Right cardiac atrium (tissue), 5 donors: ENCODE measurements around the gene PARL. TPM values are rescaled to one million over a fixed set of nuclear protein-coding genes. Genes with fewer than 3 reads are reported as not detected.

Source experiments
- ATAC-seq, 2 donors: fragments of 200-7000 bp; cut with Tn5 transposase; one replicate each; pipeline versions ENCODE4 v1.8.0 to v1.9.1; 2020; ENCODE audit warnings: moderate library complexity in 2 of 2, mild to moderate bottlenecking in 1 of 2
- DNase-seq, 3 donors: peaks; one replicate each; pipeline ENCODE4 v3.0.0-alpha.2; 2020
- H3K27ac ChIP-seq: one replicate; pipeline ENCODE4 v1.5.1; 2013; ENCODE audit warnings: mild to moderate bottlenecking, low read length, control low read depth, moderate library complexity
- H3K27me3 ChIP-seq: one replicate; pipeline ENCODE4 v1.6.1; 2013; ENCODE audit not compliant: control insufficient read depth, insufficient read depth
- H3K4me1 ChIP-seq: one replicate; pipeline ENCODE4 v1.6.1; 2013; ENCODE audit warnings: low read length; ENCODE audit not compliant: control insufficient read depth, insufficient read depth
- H3K4me3 ChIP-seq: one replicate; pipeline ENCODE4 v1.5.1; 2013; ENCODE audit warnings: low read length, control low read depth
- H3K9me3 ChIP-seq: one replicate; pipeline ENCODE4 v1.6.1; 2013; ENCODE audit warnings: low read length; ENCODE audit not compliant: control insufficient read depth
- WGBS: extraction: QIAGEN DNeasy Blood & Tissue Kit; methylation state at CpG from one replicate; pipeline ENCODE4 v1.1.7; 2013; 5-methylcytosine and 5-hydroxymethylcytosine counted together
- intact Hi-C, 4 donors: fragments of 100-400 bp; cut with DNase I; formaldehyde crosslinking; loops; one replicate each; pipeline versions ENCODE4 v1.11.0 to v1.14.0; 2022 to 2023
- polyA plus RNA-seq: library from polyadenylated mRNA; stranded (reverse); fragments of 200-250 nt; gene quantifications from one replicate; pipeline ENCODE4 v1.2.3, GENCODE V29; 2013
- total RNA-seq, 4 donors: library from RNA; stranded (reverse); fragmentation: NEBNext Ultra II Directional; extraction: Animal tissue kit (Norgen Biotek cat#: 25700); gene quantifications; one replicate each; pipeline ENCODE4 v1.2.1, GENCODE V29; 2021
- donor health status: healthy with polysubstance abuse.
- donor health status: DM: no; HTN: yes; CAD: no.
- donor health status: DM: no; HTN: no; CAD: no.
- donor health status: DM: no; HTN: yes; CAD: no; lungs with severe emphysema.
- donor health status: DM: yes; HTN: yes; CAD: no.

Gene PARL
- total and polyA plus RNA-seq, 5 donors = 53.6 to 82.2 (median 62.2) TPM

DNA sequence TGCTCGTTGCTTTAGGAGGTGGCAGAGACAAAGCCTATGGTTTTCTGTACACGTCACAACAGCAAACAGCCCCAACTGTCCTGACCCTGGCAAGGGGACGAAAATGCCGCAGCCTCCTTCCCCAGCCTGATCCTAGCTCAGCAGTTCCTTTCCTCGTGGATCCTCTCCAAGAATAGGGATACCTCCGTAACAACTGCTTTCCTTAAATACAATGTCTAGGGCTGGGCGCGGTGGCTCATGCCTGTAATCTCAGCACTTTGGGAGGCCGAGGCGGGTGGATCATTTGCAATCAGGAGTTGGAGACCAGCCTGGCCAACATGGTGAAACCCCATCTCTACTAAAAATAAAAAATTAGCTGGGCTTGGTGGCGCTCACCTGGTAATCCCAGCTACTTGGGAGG lies 76.3 kb downstream of the PARL start:
- intact Hi-C loops = no loop called here
- no peaks in the 10 kb centered on the region for H3K9me3 ChIP-seq
- H3K27ac ChIP-seq = no peak overlapping the region
- ATAC-seq (no peak), DNase-seq (no peak)
- 94% methylated on average over 11 of the region's 11 CpGs for WGBS
- H3K4me1 ChIP-seq = no peaks in the 10 kb centered on the region
- H3K27me3 ChIP-seq = no peaks in the 10 kb centered on the region
- H3K4me3 ChIP-seq = no peak overlapping the region

DNA sequence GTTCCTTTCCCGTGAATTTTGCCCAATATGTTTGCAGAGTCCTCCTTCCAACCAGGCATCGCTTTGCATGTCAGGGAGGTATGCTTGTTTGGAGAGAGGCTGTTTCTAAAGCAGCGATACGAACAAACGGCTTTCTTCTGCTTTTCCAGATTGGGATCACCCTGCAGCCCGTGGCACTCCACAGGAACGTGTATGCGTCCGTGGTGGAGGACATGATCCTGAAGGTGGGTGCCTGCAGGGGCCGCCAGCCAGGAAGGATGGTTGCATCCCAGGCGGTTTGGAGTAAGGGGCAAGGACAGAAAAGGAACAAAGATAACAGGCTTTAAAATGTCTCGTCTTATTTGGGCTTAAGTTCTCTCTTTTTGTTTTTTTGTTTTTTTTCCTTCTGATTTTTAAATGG lies 76.8 kb downstream of the PARL start:
- ATAC-seq = no peak
- H3K27ac ChIP-seq = no peak overlapping the region
- H3K4me1 ChIP-seq = no peaks in the 10 kb centered on the region
- H3K27me3 ChIP-seq = no peaks in the 10 kb centered on the region
- no peak for DNase-seq
- no peak overlapping the region for H3K4me3 ChIP-seq
- 93% methylated on average over 12 of the region's 12 CpGs for WGBS
- no peaks in the 10 kb centered on the region for H3K9me3 ChIP-seq
- intact Hi-C loops = no loop called here

GRCh38 chr3:183807209-183807728 lies 77.4 kb downstream of the PARL start:
- no peak for DNase-seq
- intact Hi-C loops = no loop called here
- H3K27me3 ChIP-seq = no peaks in the 10 kb centered on the region
- H3K9me3 ChIP-seq = no peaks in the 10 kb centered on the region
- no peak overlapping the region for H3K4me3 ChIP-seq
- 91% methylated on average over 12 of the region's 12 CpGs for WGBS
- no peak overlapping the region for H3K27ac ChIP-seq
- ATAC-seq = no peak
- H3K4me1 ChIP-seq = no peaks in the 10 kb centered on the region

- no peaks in the 10 kb centered on the region for H3K27me3 ChIP-seq
- no peaks in the 10 kb centered on the region for H3K4me1 ChIP-seq
- intact Hi-C loops = no loop called here
- H3K4me3 ChIP-seq = no peak overlapping the region
- WGBS = 65% methylated on average over 6 of the region's 6 CpGs
- H3K9me3 ChIP-seq = no peaks in the 10 kb centered on the region
- ATAC-seq (no peak), DNase-seq (no peak)
- no peak overlapping the region for H3K27ac ChIP-seq
Observed at GRCh38 chr3:183802989-183803388, 81.7 kb downstream of the PARL start.

DNA sequence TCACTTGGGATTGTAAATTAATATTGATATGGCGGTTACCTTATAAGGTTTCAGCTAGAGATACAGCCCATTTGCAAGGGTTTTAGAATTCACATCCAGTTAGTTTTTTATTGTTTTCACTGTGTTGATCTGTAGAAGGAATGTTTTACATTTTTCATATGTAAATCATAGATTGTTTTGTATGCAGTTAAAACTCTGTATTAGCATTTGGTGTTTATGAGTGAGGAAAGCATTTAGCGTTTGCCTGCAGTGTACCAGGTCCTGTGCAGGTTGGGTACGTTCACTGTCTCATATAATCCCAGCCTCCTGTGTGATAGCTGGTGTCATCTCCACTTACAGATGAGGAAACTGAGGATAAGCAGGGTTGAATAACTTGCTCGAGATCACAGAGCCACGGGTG lies 83.1 kb downstream of the PARL start:
- 86% methylated on average over 5 of the region's 5 CpGs for WGBS
- intact Hi-C loops = no loop called here
- no peaks in the 10 kb centered on the region for H3K27me3 ChIP-seq
- no peaks in the 10 kb centered on the region for H3K9me3 ChIP-seq
- H3K4me3 ChIP-seq = no peak overlapping the region
- no peaks in the 10 kb centered on the region for H3K4me1 ChIP-seq
- H3K27ac ChIP-seq = no peak overlapping the region
- ATAC-seq (no peak), DNase-seq (no peak)

DNA sequence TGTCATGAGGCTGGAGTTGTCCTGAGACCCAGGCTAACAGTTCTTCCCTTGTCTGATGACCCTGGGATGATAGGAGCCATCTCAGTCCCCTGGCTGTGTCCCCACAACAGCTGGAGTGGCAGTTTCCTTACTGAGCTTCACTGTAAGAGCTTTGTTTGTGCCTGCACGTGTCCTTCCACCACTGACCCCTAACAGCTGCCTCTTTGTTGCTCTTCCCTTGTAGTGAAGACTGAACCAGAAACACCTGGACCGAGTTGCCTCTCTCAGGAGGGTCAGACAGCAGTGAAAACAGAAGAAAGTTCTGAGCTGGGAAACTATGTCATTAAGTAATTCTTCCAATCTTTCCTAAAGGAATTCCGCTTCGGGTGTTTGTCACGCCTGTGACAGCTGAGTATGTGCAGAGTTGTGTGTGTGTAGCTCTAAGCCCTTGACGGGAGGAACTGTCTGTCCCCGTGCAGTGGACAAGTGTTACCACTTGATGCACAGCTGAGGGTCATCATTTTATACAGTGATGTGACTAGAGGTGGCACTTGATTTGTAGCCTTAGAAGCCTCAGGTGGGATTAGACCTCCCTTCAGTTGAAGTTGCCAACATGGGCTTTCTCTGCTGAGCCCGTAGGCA lies 84.3 kb downstream of the PARL start:
- H3K4me1 ChIP-seq = no peaks in the 10 kb centered on the region
- no peaks in the 10 kb centered on the region for H3K27me3 ChIP-seq
- DNase-seq (no peak), ATAC-seq (peak; percentile 40 to 63)
- H3K4me3 ChIP-seq = no peak overlapping the region
- peak overlapping the region; percentile 54 for H3K27ac ChIP-seq
- 64% methylated on average over 8 of the region's 8 CpGs for WGBS
- H3K9me3 ChIP-seq = no peaks in the 10 kb centered on the region
- intact Hi-C loops = no loop called here

GRCh38 chr3:183799461-183799860 lies 85.2 kb downstream of the PARL start:
- 65% methylated on average over 5 of the region's 5 CpGs for WGBS
- DNase-seq = no peak
- intact Hi-C loops = no loop called here
- H3K4me3 ChIP-seq = no peak overlapping the region
- H3K27ac ChIP-seq = no peak overlapping the region
- H3K4me1 ChIP-seq = no peaks in the 10 kb centered on the region
- ATAC-seq = no peak
- no peaks in the 10 kb centered on the region for H3K9me3 ChIP-seq
- no peaks in the 10 kb centered on the region for H3K27me3 ChIP-seq

DNA sequence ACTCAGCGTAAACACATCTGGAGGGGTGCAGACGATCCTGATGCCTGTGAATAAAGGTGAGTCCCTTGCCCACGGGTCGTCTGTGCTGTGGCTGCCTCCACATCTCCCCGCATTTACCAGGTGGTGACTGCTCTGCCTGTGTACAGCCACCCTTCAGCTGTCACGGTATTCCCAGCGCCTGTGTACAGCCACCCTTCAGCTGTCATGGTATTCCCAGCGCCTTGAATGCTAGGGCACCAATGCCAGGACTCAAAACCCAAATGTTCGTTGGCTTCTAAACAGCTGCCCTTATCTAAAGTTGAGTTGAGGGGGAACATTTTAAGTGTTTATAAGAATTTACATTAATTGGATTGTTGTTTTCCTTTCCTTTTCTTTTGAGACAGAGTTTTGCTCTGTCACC lies 86.7 kb downstream of the PARL start:
- intact Hi-C loops = no loop called here
- H3K27ac ChIP-seq = peak overlapping the region; percentile 6
- ATAC-seq = peak; percentile 27 to 31

DNA sequence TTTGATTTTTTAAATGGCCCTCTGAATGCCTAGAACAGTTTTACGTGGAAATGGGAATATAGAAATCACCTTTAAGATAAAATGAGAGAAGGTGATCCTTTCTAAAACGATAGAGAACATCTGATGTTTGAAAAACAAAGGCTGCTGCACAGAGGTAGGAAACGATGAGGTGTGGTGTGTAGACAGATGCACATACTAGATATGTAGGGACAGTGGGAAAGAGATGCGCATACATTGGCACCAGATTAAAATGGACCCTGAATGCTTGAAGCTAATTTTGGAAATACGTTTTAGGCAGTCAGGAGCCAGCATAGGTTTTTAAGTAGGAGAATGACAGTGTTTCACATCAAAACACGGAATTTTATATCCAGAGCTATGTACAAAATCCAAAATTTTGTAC lies 88.3 kb downstream of the PARL start:
- no peak for ATAC-seq
- intact Hi-C loops = no loop called here
- WGBS = 95% methylated on average over 6 of the region's 6 CpGs
- Histone ChIP-seq H3K9me3 (no peaks in the 10 kb centered on the region), H3K4me1 (no peaks in the 10 kb centered on the region), H3K27ac (no peak overlapping the region), H3K4me3 (no peak overlapping the region), H3K27me3 (no peaks in the 10 kb centered on the region)
- DNase-seq = no peak

More for the DNA sequence above, 86.7 kb downstream of the PARL start:
- WGBS = 87% methylated on average over 9 of the region's 9 CpGs
- no peak for DNase-seq
- Histone ChIP-seq H3K4me1 (no peaks in the 10 kb centered on the region), H3K27me3 (no peaks in the 10 kb centered on the region), H3K9me3 (no peaks in the 10 kb centered on the region), H3K4me3 (no peak overlapping the region)

GRCh38 chr3:183794452-183794851 lies 90.2 kb downstream of the PARL start:
- H3K9me3 ChIP-seq = no peaks in the 10 kb centered on the region
- 75% methylated on average over 4 of the region's 4 CpGs for WGBS
- H3K4me3 ChIP-seq = no peak overlapping the region
- ATAC-seq (peak; percentile 30 to 61), DNase-seq (no peak)
- intact Hi-C loops = no loop called here
- no peaks in the 10 kb centered on the region for H3K4me1 ChIP-seq
- no peaks in the 10 kb centered on the region for H3K27me3 ChIP-seq
- no peak overlapping the region for H3K27ac ChIP-seq

DNA sequence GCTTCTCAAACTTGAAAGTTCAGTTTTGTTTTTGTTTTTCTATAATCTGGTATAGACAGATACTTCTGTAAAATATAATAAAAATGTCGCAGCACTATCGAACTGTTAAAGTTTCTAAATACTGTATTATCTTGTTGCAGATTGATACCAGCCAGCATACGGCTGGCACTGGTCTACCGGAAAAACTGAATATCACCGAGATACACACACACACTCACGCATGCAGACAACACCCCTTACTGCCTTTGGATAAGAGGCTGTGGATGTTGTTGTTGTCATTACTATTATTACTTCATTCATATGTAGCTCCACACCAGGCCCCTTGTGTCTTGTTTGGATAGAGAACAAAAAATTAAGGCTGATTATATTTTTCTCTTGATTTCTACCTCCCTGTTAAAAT lies 91.7 kb downstream of the PARL start:
- Histone ChIP-seq H3K4me1 (no peaks in the 10 kb centered on the region), H3K4me3 (no peak overlapping the region), H3K27me3 (no peaks in the 10 kb centered on the region), H3K27ac (no peak overlapping the region), H3K9me3 (no peaks in the 10 kb centered on the region)
- no peak for DNase-seq
- intact Hi-C loops = no loop called here
- 79% methylated on average over 6 of the region's 6 CpGs for WGBS
- no peak for ATAC-seq

GRCh38 chr3:183790700-183791099 lies 94.0 kb downstream of the PARL start:
- Histone ChIP-seq H3K9me3 (no peaks in the 10 kb centered on the region), H3K4me3 (no peak overlapping the region), H3K27me3 (no peaks in the 10 kb centered on the region), H3K4me1 (no peaks in the 10 kb centered on the region), H3K27ac (no peak overlapping the region)
- intact Hi-C loops = no loop called here
- ATAC-seq = no peak
- DNase-seq = no peak
- WGBS = 92% methylated on average over 16 of the region's 16 CpGs
